WI38 (cell line): ENCODE results near the gene LMX1B.

ENCODE experiments used
- H3K4me3 ChIP-seq: 2 replicates; pipeline ENCODE4 v1.5.1; 2011; ENCODE audit warnings: low read depth, mild to moderate bottlenecking, control low read depth, low read length
- TF ChIP-seq, protein P1 (sequence below): IDR thresholded peaks from 2 replicates; pipeline ENCODE4 v1.5.1; 2012; ENCODE audit warnings: low read depth, mild to moderate bottlenecking, control low read depth, low read length

LMX1B gene

DNA sequence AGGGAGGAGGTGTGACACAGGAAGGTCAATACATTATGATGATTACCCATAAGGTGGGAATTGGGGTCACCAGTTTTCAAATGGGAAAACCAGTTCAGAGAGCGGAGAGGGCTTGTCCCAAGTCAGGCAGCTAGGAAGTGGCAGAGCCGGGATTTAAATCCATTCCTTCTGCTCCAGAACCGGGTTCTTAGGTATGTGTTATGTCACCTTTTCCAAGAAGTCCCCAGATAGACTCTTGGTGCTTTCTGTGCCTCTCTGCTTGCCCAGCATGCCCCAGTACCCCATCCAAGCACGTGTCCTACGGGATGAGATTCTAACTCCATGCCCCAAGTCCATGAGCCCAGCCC is 69.9 kb downstream of the LMX1B start:
- no peak overlapping the region for H3K4me3 ChIP-seq

DNA sequence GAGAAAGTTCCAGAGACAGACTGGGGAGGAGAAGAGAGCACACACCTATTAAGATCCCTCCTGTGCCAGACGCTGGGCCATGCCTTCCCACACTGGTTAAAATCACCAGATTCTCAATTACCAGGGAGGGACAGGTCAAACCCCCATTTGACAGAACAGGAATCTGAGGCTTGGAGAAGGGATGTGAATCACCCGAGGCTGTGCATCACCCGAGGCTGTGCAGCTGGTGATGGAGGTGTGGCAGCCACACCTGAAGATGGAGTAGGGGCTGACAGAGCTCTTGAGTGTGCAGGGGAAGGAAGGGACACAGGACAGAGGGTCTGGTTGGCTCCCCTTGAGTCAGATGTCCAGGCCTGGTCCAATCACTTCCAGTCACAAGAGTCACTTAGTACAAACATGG is 70.6 kb downstream of the LMX1B start:
- no peak overlapping the region for H3K4me3 ChIP-seq
- TF ChIP-seq, protein P1, sequence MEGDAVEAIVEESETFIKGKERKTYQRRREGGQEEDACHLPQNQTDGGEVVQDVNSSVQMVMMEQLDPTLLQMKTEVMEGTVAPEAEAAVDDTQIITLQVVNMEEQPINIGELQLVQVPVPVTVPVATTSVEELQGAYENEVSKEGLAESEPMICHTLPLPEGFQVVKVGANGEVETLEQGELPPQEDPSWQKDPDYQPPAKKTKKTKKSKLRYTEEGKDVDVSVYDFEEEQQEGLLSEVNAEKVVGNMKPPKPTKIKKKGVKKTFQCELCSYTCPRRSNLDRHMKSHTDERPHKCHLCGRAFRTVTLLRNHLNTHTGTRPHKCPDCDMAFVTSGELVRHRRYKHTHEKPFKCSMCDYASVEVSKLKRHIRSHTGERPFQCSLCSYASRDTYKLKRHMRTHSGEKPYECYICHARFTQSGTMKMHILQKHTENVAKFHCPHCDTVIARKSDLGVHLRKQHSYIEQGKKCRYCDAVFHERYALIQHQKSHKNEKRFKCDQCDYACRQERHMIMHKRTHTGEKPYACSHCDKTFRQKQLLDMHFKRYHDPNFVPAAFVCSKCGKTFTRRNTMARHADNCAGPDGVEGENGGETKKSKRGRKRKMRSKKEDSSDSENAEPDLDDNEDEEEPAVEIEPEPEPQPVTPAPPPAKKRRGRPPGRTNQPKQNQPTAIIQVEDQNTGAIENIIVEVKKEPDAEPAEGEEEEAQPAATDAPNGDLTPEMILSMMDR: no peak

More for the DNA sequence above, 69.9 kb downstream of the LMX1B start:
- TF ChIP-seq, protein P1: no peak

DNA sequence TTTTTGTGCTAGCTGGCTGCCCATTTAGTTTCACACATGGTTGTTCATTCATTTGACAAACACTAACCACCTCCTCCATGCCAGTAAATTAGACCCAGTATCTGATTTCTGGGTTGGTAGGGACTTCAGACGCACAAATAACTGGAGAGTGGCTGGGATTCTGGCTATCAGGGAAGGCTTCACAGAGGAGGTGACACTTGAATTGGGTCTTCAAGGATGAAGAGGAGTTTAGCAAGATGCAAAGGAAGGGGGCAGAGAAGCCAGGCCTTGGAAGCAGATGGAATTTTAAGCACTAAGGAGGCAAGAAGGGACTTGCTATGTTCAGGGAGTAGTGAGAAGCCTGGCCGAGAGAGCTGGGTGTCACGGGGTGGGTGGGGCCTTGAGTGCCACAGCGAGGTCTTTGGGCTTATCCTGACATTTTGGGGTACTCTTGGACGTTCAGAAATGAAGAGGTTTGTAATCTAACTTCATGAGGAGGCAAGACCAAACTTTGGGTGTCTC is 71.3 kb downstream of the LMX1B start:
- no peak overlapping the region for H3K4me3 ChIP-seq
- TF ChIP-seq, protein P1: no peak

DNA sequence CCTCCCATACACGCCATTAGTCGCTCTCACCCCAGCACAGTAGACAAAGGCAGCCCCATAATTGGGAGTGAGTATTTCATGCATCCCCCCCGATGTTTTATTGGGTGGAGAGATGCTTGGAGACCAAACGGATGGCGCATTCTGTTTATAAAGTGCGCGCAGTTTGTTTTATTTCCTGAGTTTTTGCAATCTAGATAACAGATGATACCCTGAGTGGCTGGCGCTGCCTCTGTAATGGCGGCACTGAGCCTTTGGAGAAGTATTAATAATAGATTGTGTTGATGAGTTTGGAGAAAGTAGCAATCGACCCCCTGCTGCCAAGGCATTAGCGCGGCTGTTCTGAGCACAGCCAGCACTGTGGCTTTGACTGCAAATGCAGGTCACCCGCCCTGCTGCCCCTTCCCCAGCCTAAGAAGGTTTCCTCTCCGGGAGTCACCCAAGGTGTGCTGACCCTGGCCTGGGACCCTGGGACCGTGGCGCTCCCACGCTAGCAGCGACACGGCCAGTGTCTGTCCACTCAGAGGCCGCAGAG is 74.3 kb downstream of the LMX1B start:
- no peak overlapping the region for H3K4me3 ChIP-seq
- TF ChIP-seq, protein P1: no peak

DNA sequence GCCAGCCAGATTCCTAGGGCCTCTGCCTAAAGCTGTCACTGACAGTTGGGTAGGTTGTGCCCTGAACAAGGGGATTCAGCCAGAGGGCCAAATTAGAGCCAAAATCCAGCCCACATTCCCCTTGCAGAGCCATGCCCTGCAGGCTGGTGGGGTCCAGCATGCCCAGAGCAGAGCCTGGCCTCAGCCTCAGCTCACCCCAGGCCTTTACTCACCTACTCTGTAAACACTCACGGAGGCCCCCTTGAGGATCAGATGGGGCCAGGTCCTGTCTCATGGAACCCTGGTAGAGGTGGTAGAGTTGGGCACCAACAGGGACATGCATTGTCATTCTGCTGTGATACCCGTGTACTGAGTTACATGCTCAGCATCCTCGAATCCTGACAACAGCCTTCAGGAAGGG is 74.9 kb downstream of the LMX1B start:
- TF ChIP-seq, protein P1: no peak

DNA sequence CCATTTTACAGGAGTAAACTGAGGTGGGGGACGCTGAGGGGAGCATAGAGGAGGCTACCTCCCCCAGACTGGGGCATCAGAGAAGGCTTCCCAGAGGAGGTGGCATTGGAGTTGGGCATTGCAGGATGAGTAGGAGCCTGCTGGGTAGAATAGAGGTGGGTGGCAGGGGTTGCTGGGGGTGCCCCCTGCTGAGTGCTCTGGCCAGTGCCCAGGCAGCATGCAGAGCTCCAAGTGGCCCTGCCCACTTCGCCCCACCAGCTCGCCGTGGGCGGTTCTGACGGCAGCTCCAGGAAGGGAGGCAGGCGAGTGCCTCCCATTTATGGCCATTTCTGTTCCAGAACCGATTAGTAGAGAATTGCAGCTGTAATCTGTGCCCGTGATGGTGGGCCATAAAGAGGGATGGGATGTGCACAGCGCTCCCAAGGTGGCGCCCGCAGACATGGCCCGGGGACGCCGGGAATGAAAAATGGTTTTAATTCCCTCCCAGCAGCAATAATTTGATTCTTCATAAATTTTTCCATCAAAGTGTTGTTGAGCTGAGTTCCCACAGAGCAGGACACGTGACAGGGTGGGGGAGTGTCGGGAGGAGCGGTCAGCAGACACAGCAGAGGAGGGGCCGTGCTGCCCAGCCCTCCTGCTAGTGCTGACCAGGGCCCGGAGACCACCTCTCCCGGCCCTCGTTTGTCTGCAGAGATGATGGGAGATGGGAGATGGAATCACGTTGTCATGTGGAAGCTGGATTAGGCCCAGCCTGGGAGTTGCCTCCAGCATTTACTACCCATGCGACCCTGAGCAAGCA is 75.5 kb downstream of the LMX1B start:
- no peak overlapping the region for H3K4me3 ChIP-seq
- TF ChIP-seq, protein P1: no peak

More for the DNA sequence above, 74.9 kb downstream of the LMX1B start:
- H3K4me3 ChIP-seq: no peak overlapping the region

DNA sequence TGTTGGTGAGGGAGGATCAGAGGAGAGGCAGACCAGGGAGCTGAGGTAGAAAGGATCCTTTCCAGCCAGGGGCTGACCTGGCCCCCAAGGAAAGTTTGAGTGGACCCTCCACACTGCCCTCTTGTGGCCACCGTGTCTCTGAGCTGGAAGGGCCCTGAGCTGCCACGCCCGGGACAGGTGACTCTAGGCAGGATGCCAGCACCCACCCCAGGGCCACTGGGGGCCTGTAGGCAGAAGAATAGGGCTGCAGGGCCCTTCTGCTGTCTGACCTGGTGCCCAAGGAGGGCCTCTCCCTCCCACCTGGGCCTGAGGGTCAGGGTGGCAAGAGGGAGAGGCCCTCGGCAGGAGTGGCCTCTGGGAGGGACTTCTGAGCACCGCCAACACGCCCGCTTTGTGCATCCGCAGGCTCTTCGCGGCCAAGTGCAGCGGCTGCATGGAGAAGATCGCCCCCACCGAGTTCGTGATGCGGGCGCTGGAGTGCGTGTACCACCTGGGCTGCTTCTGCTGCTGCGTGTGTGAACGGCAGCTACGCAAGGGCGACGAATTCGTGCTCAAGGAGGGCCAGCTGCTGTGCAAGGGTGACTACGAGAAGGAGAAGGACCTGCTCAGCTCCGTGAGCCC is 76.8 kb downstream of the LMX1B start:
- TF ChIP-seq, protein P1: peak; percentile 55
- H3K4me3 ChIP-seq: no peak overlapping the region
